HepG2 (cell line): ENCODE data around the gene KATNA1. TPM values are rescaled to one million over a fixed set of nuclear protein-coding genes. Genes with fewer than 3 reads are reported as not detected.

Experiments used
- KDM5B ChIP-seq: sonication (generic); formaldehyde crosslinking; IDR thresholded peaks from 2 replicates; pipeline ENCODE4 v1.4.0; 2020; ENCODE audit warnings: missing genetic modification reagents, mild to moderate bottlenecking, borderline replicate concordance
- KLF16 ChIP-seq, 2 experiments: sonication (generic) in 1 of 2; formaldehyde crosslinking in 1 of 2; IDR thresholded peaks; 2 replicates each; pipeline versions ENCODE4 v1.6.1 to v1.8.0; 2016 to 2023; ENCODE audit warnings: missing genetic modification reagents in 2 of 2, missing compliant biosample characterization in 1 of 2
- MYC ChIP-seq: sonication (generic); formaldehyde crosslinking; IDR thresholded peaks from 2 replicates; pipeline ENCODE4 v1.9.0; 2021; ENCODE audit warnings: missing genetic modification reagents, borderline replicate concordance
- NFRKB ChIP-seq: fragments of 450-650 bp; IDR thresholded peaks from 2 replicates; pipeline ENCODE4 v1.6.1; 2017
- PAF1 ChIP-seq: IDR thresholded peaks from 2 replicates; pipeline ENCODE4 v1.6.1; 2016; ENCODE audit warnings: missing genetic modification reagents, missing compliant biosample characterization
- XRCC5 ChIP-seq: fragments of 200-400 bp; formaldehyde crosslinking; optimal IDR thresholded peaks from 2 replicates; pipeline ENCODE3; 2017; ENCODE audit warnings: mild to moderate bottlenecking, low read length
- ZC3H13 ChIP-seq: sonication (generic); formaldehyde crosslinking; IDR thresholded peaks from 2 replicates; pipeline ENCODE4 v1.8.1; 2023; ENCODE audit warnings: mild to moderate bottlenecking, missing genetic modification reagents, moderate library complexity
- ZFP1 ChIP-seq: IDR thresholded peaks from 2 replicates; pipeline ENCODE4 v1.6.1; 2016
- ZNF136 ChIP-seq: sonication (generic); formaldehyde crosslinking; IDR thresholded peaks from 2 replicates; pipeline ENCODE4 v1.8.1; 2022; ENCODE audit warnings: low read depth, mild to moderate bottlenecking, moderate library complexity, missing genetic modification reagents
- ZNF567 ChIP-seq: sonication (generic); formaldehyde crosslinking; IDR thresholded peaks from 2 replicates; pipeline ENCODE4 v1.8.1; 2023; ENCODE audit warnings: mild to moderate bottlenecking, missing genetic modification reagents, borderline replicate concordance
- ZNF772 ChIP-seq: sonication (generic); formaldehyde crosslinking; IDR thresholded peaks from 2 replicates; pipeline ENCODE4 v1.5.0; 2020; ENCODE audit warnings: mild to moderate bottlenecking, missing genetic modification reagents
- ZNF781 ChIP-seq: sonication (generic); formaldehyde crosslinking; IDR thresholded peaks from 2 replicates; pipeline ENCODE4 v1.5.1; 2020; ENCODE audit warnings: borderline replicate concordance, mild to moderate bottlenecking, missing genetic modification reagents; ENCODE audit errors: not compliant biosample characterization
- polyA plus RNA-seq, 8 experiments: library from polyadenylated mRNA; depleted of rRNA in 3 of 8; stranded (reverse) in 7 of 8; unstranded in 1 of 8; fragments of >200 nt; fragmentation: Illumina TruSeq in 4 of 8; extraction: Trizol in 4 of 8; gene quantifications; 2 replicates each; pipeline versions ENCODE4 v1.2.1 to v1.2.3, GENCODE V29; 2011 to 2016; ENCODE audit warnings: low read depth in 4 of 8, missing spikeins in 1 of 8, mixed read lengths in 1 of 8; ENCODE audit not compliant: insufficient read depth in 1 of 8
- total RNA-seq, 5 experiments: library from RNA; depleted of rRNA; stranded (reverse); fragments of >200 nt; fragmentation: Illumina TruSeq; extraction: Trizol; gene quantifications; 2 replicates each; pipeline ENCODE4 v1.2.3, GENCODE V29; 2016; ENCODE audit warnings: low read depth in 1 of 5
- TF ChIP-seq, protein P1 (sequence below): sonication (generic); formaldehyde crosslinking; IDR thresholded peaks from 2 replicates; pipeline ENCODE4 v1.4.0; 2020; ENCODE audit warnings: missing genetic modification reagents, low read depth, mild to moderate bottlenecking, borderline replicate concordance
- TF ChIP-seq, protein P2 (sequence below), 2 experiments: sonication (generic) in 1 of 2; formaldehyde crosslinking in 1 of 2; IDR thresholded peaks; 2 replicates each; pipeline versions ENCODE4 v1.4.0 to v1.6.1; 2016 to 2020; ENCODE audit warnings: borderline replicate concordance in 1 of 2, low read depth in 1 of 2, mild to moderate bottlenecking in 1 of 2, missing genetic modification reagents in 1 of 2
- TF ChIP-seq, protein P3 (sequence below): IDR thresholded peaks from 2 replicates; pipeline ENCODE4 v1.6.1; 2016; ENCODE audit warnings: low read depth, control low read depth
- TF ChIP-seq, protein P4 (sequence below): sonication (generic); formaldehyde crosslinking; conservative IDR thresholded peaks from 2 replicates; pipeline ENCODE4 v1.4.0; 2020; ENCODE audit warnings: mild to moderate bottlenecking, missing genetic modification reagents, moderate library complexity
- TF ChIP-seq, protein P5 (sequence below): sonication (generic); formaldehyde crosslinking; IDR thresholded peaks from 2 replicates; pipeline ENCODE4 v1.4.0; 2020; ENCODE audit warnings: low read depth, mild to moderate bottlenecking, missing genetic modification reagents

The KATNA1 gene
- total and polyA plus RNA-seq, 2 of the 13 experiments (the other 11 are each of a cell fraction or from before 2014, with no cell fraction given): 14.8 to 25.3 TPM

DNA sequence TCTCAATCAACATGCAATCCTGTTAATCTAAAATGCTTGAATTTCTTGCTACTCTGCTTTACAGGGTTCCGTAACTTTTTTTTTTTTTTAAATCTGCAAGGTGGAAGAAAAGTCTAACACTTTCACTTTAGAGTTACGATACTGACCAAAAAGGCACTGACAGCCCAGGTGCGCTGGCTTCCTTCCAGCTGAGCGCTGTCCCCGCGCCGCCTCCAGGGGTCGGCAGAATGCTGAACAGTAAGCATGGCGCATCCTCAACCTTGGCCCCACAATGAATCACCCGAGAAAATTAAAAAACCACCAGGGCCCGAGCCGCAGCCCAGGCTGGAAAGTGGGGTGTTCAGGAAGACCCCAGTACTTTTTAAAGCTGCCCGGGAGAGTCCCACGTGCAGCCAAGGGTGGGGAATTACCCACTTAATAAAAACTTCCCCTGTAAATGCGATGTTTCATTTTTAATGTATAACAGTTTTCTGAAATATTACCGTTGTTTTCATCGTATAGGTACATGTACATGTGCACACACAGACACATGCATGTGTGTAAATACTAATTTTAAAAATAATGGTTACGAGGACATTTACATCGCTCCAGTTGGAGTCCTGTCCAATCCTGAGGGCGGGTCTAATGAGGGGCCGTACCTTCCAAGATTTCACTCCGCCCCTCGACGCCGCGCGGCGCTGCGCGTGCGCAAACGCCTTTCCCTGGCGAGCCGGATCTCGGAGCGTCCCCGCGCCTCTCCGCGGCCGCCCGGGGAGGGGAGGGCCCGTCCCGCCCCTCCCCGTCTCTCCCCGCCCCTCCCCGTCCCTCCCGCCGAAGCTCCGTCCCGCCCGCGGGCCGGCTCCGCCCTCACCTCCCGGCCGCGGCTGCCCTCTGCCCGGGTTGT lies 82.7 kb downstream of the KATNA1 start, which contains the start of gene GINM1 (continued):
- TF ChIP-seq, protein P1, sequence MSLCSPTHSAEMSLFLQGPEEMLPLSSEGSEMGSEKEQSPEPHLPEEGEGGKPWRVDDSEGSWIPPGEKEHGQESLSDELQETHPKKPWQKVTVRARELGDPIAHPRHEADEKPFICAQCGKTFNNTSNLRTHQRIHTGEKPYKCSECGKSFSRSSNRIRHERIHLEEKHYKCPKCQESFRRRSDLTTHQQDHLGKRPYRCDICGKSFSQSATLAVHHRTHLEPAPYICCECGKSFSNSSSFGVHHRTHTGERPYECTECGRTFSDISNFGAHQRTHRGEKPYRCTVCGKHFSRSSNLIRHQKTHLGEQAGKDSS: no peak
- TF ChIP-seq, protein P2, sequence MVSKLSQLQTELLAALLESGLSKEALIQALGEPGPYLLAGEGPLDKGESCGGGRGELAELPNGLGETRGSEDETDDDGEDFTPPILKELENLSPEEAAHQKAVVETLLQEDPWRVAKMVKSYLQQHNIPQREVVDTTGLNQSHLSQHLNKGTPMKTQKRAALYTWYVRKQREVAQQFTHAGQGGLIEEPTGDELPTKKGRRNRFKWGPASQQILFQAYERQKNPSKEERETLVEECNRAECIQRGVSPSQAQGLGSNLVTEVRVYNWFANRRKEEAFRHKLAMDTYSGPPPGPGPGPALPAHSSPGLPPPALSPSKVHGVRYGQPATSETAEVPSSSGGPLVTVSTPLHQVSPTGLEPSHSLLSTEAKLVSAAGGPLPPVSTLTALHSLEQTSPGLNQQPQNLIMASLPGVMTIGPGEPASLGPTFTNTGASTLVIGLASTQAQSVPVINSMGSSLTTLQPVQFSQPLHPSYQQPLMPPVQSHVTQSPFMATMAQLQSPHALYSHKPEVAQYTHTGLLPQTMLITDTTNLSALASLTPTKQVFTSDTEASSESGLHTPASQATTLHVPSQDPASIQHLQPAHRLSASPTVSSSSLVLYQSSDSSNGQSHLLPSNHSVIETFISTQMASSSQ (IDR thresholded peaks at IDR 0.05; ENCODE audit: low read depth): no peak
- TF ChIP-seq, protein P2 (CRISPR knock-in tag; IDR thresholded peaks at IDR 0.05; ENCODE audit: borderline replicate concordance): no peak
- TF ChIP-seq, protein P3, sequence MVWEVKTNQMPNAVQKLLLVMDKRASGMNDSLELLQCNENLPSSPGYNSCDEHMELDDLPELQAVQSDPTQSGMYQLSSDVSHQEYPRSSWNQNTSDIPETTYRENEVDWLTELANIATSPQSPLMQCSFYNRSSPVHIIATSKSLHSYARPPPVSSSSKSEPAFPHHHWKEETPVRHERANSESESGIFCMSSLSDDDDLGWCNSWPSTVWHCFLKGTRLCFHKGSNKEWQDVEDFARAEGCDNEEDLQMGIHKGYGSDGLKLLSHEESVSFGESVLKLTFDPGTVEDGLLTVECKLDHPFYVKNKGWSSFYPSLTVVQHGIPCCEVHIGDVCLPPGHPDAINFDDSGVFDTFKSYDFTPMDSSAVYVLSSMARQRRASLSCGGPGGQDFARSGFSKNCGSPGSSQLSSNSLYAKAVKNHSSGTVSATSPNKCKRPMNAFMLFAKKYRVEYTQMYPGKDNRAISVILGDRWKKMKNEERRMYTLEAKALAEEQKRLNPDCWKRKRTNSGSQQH: peak; percentile 95; the same call in 1 of the 2 replicates
- TF ChIP-seq, protein P4, sequence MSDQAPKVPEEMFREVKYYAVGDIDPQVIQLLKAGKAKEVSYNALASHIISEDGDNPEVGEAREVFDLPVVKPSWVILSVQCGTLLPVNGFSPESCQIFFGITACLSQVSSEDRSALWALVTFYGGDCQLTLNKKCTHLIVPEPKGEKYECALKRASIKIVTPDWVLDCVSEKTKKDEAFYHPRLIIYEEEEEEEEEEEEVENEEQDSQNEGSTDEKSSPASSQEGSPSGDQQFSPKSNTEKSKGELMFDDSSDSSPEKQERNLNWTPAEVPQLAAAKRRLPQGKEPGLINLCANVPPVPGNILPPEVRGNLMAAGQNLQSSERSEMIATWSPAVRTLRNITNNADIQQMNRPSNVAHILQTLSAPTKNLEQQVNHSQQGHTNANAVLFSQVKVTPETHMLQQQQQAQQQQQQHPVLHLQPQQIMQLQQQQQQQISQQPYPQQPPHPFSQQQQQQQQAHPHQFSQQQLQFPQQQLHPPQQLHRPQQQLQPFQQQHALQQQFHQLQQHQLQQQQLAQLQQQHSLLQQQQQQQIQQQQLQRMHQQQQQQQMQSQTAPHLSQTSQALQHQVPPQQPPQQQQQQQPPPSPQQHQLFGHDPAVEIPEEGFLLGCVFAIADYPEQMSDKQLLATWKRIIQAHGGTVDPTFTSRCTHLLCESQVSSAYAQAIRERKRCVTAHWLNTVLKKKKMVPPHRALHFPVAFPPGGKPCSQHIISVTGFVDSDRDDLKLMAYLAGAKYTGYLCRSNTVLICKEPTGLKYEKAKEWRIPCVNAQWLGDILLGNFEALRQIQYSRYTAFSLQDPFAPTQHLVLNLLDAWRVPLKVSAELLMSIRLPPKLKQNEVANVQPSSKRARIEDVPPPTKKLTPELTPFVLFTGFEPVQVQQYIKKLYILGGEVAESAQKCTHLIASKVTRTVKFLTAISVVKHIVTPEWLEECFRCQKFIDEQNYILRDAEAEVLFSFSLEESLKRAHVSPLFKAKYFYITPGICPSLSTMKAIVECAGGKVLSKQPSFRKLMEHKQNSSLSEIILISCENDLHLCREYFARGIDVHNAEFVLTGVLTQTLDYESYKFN: no peak
- TF ChIP-seq ZNF772 (CRISPR knock-in tag) (peak; percentile 55; the same call in 1 of the 2 replicates), ZFP1 (CRISPR knock-in tag) (no peak), PAF1 (no peak), MYC (CRISPR knock-in tag) (peak; percentile 82), NFRKB (no peak), ZNF136 (CRISPR knock-in tag) (no peak), ZC3H13 (CRISPR knock-in tag) (no peak; the same call in 1 of the 2 replicates), KLF16 (CRISPR knock-in tag; IDR thresholded peaks at IDR 0.05) (peak in 1 of 2 experiments; percentile 57; a peak in 1 of 4 replicates), KDM5B (no peak), ZNF781 (CRISPR knock-in tag) (peak; percentile 86), XRCC5 (peak; percentile 92), ZNF567 (CRISPR knock-in tag) (no peak)
- TF ChIP-seq, protein P5, sequence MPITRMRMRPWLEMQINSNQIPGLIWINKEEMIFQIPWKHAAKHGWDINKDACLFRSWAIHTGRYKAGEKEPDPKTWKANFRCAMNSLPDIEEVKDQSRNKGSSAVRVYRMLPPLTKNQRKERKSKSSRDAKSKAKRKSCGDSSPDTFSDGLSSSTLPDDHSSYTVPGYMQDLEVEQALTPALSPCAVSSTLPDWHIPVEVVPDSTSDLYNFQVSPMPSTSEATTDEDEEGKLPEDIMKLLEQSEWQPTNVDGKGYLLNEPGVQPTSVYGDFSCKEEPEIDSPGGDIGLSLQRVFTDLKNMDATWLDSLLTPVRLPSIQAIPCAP: no peak
